HepG2 (cell line): ENCODE measurements around the gene PUS1. TPM values are rescaled to one million over a fixed set of nuclear protein-coding genes. Genes with fewer than 3 reads are reported as not detected.

Experiments
- ARHGAP35 ChIP-seq: sonication (generic); formaldehyde crosslinking; IDR thresholded peaks from 2 replicates; pipeline ENCODE4 v1.9.0; 2022; ENCODE audit warnings: mild to moderate bottlenecking, inconsistent platforms, moderate library complexity, missing genetic modification reagents, borderline replicate concordance
- ARNTL ChIP-seq: sonication (generic); formaldehyde crosslinking; IDR thresholded peaks from 2 replicates; pipeline ENCODE4 v1.4.0; 2020; ENCODE audit warnings: mild to moderate bottlenecking, missing genetic modification reagents
- BORCS8-MEF2B ChIP-seq: sonication (generic); formaldehyde crosslinking; IDR thresholded peaks from 2 replicates; pipeline ENCODE4 v1.8.0; 2022; ENCODE audit warnings: mild to moderate bottlenecking, missing genetic modification reagents
- ELF3 ChIP-seq: IDR thresholded peaks from 2 replicates; pipeline ENCODE4 v1.6.1; 2016; ENCODE audit warnings: missing genetic modification reagents, missing compliant biosample characterization
- HDAC1 ChIP-seq: sonication (generic); formaldehyde crosslinking; IDR thresholded peaks from 2 replicates; pipeline ENCODE4 v1.5.1; 2020; ENCODE audit warnings: mild to moderate bottlenecking, missing genetic modification reagents
- HNF4G ChIP-seq, 2 experiments: sonication (generic) in 1 of 2; formaldehyde crosslinking in 1 of 2; IDR thresholded peaks; 2 replicates each; pipeline versions ENCODE4 v1.4.0 to v1.6.1; 2011 to 2020; ENCODE audit warnings: borderline replicate concordance in 2 of 2, low read depth in 2 of 2, mild to moderate bottlenecking in 2 of 2, low read length in 1 of 2, missing genetic modification reagents in 1 of 2, moderate library complexity in 1 of 2
- LBX2 ChIP-seq: sonication (generic); formaldehyde crosslinking; IDR thresholded peaks from 2 replicates; pipeline ENCODE4 v1.5.0; 2020; ENCODE audit warnings: missing genetic modification reagents, mild to moderate bottlenecking, borderline replicate concordance
- NFRKB ChIP-seq: fragments of 450-650 bp; IDR thresholded peaks from 2 replicates; pipeline ENCODE4 v1.6.1; 2017
- NR2C2 ChIP-seq: sonication (generic); formaldehyde crosslinking; IDR thresholded peaks from 2 replicates; pipeline ENCODE4 v1.4.0; 2020; ENCODE audit warnings: missing genetic modification reagents, mild to moderate bottlenecking, moderate library complexity, borderline replicate concordance
- PAWR ChIP-seq: sonication (generic); formaldehyde crosslinking; IDR thresholded peaks from 2 replicates; pipeline ENCODE4 v1.4.0; 2020; ENCODE audit warnings: missing genetic modification reagents, mild to moderate bottlenecking, borderline replicate concordance
- POLR2A ChIP-seq, 2 experiments: IDR thresholded peaks; 2 replicates each; pipeline ENCODE4 v1.6.1; 2011; ENCODE audit warnings: low read depth in 2 of 2, low read length in 2 of 2, mild to moderate bottlenecking in 1 of 2, moderate library complexity in 1 of 2; ENCODE audit not compliant: insufficient read depth in 1 of 2
- POLR2AphosphoS5 ChIP-seq: IDR thresholded peaks from 2 replicates; pipeline ENCODE4 v1.6.1; 2012; ENCODE audit warnings: low read depth, low read length
- RBM39 ChIP-seq: fragments of 200-400 bp; formaldehyde crosslinking; IDR thresholded peaks from one replicate; pipeline ENCODE4 v1.6.1; 2018; ENCODE audit warnings: antibody characterized with exemption, mild to moderate bottlenecking, low read depth, low read length; ENCODE audit not compliant: poor library complexity, severe bottlenecking
- SALL1 ChIP-seq: sonication (generic); formaldehyde crosslinking; IDR thresholded peaks from 2 replicates; pipeline ENCODE4 v1.8.0; 2022; ENCODE audit warnings: mild to moderate bottlenecking, missing genetic modification reagents
- SRF ChIP-seq: IDR thresholded peaks from 2 replicates; pipeline ENCODE4 v1.6.1; 2011; ENCODE audit warnings: mild to moderate bottlenecking, low read depth, low read length, moderate library complexity
- ZMAT3 ChIP-seq: sonication (generic); formaldehyde crosslinking; conservative IDR thresholded peaks from 2 replicates; pipeline ENCODE4 v1.7.0; 2021; ENCODE audit warnings: missing genetic modification reagents
- ZNF121 ChIP-seq: sonication (generic); formaldehyde crosslinking; IDR thresholded peaks from 2 replicates; pipeline ENCODE4 v1.5.0; 2020; ENCODE audit warnings: mild to moderate bottlenecking, missing genetic modification reagents
- ZNF160 ChIP-seq: sonication (generic); formaldehyde crosslinking; IDR thresholded peaks from 2 replicates; pipeline ENCODE4 v1.8.0; 2022; ENCODE audit warnings: mild to moderate bottlenecking, inconsistent platforms, missing genetic modification reagents
- ZNF274 ChIP-seq: sonication (generic); formaldehyde crosslinking; IDR thresholded peaks from 2 replicates; pipeline ENCODE4 v1.5.1; 2020; ENCODE audit warnings: mild to moderate bottlenecking, missing genetic modification reagents
- ZNF335 ChIP-seq: sonication (generic); formaldehyde crosslinking; IDR thresholded peaks from 2 replicates; pipeline ENCODE4 v1.4.0; 2020; ENCODE audit warnings: missing genetic modification reagents
- ZNF713 ChIP-seq: sonication (generic); formaldehyde crosslinking; IDR thresholded peaks from 2 replicates; pipeline ENCODE4 v1.4.0; 2020; ENCODE audit warnings: mild to moderate bottlenecking, missing genetic modification reagents
- polyA plus RNA-seq, 8 experiments: library from polyadenylated mRNA; depleted of rRNA in 3 of 8; stranded (reverse) in 7 of 8; unstranded in 1 of 8; fragments of >200 nt; fragmentation: Illumina TruSeq in 4 of 8; extraction: Trizol in 4 of 8; gene quantifications; 2 replicates each; pipeline versions ENCODE4 v1.2.1 to v1.2.3, GENCODE V29; 2011 to 2016; ENCODE audit warnings: low read depth in 4 of 8, missing spikeins in 1 of 8, mixed read lengths in 1 of 8; ENCODE audit not compliant: insufficient read depth in 1 of 8
- total RNA-seq, 5 experiments: library from RNA; depleted of rRNA; stranded (reverse); fragments of >200 nt; fragmentation: Illumina TruSeq; extraction: Trizol; gene quantifications; 2 replicates each; pipeline ENCODE4 v1.2.3, GENCODE V29; 2016; ENCODE audit warnings: low read depth in 1 of 5
- TF ChIP-seq, protein P1 (sequence below): sonication (generic); formaldehyde crosslinking; IDR thresholded peaks from 2 replicates; pipeline ENCODE4 v1.5.1; 2020; ENCODE audit warnings: missing genetic modification reagents, mild to moderate bottlenecking, borderline replicate concordance
- TF ChIP-seq, protein P2 (sequence below): sonication (generic); formaldehyde crosslinking; conservative IDR thresholded peaks from 2 replicates; pipeline ENCODE4 v1.4.0; 2020; ENCODE audit warnings: mild to moderate bottlenecking, missing genetic modification reagents, moderate library complexity
- TF ChIP-seq, protein P3 (sequence below): IDR thresholded peaks from 2 replicates; pipeline ENCODE4 v1.6.1; 2016; ENCODE audit warnings: low read depth, borderline replicate concordance

Gene PUS1
- total and polyA plus RNA-seq, 2 of the 13 experiments (the other 11 are each of a cell fraction or from before 2014, with no cell fraction given): 19.2 to 24.7 TPM

DNA sequence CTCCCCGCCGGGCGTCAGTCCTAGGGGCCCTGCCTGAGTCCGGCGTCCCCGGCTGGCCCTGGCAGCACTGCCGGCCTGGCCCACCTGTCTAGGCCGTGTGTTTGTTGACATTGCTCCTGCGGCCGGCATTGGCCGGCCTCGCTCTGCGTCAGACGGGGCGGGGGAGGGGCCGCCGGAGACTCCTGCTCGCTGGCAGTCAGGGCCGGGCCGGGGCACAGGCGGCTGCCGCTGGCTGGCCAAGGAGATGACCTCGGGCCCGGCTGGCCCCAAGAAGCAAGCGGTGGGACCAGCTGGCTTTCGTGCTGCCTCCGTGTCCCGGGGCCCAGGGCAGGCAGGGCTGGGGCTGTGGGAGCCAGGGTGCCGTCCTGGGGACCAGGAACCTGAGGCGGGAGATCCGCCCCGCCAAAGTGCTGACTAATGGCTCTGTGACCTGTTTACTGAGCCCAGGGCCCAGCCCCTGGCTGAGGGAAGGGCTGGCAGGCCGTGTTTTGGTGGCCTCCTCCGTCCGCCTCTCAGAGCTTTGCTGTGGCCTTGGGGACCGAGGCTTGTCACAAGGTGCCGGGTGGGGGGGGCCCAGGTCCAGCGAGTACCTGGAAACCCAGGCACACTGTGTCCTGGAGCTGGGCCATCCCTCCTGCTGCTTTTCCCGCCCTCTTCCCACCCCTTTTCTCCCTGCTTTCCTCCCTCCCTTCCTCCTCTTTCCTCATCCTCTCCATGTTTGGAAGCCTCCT, 32.8 kb upstream of the PUS1 start (continued):
- no peak for TF ChIP-seq HNF4G (IDR thresholded peaks at IDR 0.05; ENCODE audit: borderline replicate concordance, low read depth, low read length)
- TF ChIP-seq HNF4G (CRISPR knock-in tag; IDR thresholded peaks at IDR 0.05; ENCODE audit: borderline replicate concordance, low read depth): no peak
- no peak for TF ChIP-seq ARHGAP35 (CRISPR knock-in tag)
- TF ChIP-seq ZNF713: no peak
- TF ChIP-seq LBX2 (CRISPR knock-in tag): 0 out of 2 replicates have a peak, but pooled peaks have one; percentile 51
- peak; percentile 74 for TF ChIP-seq ARNTL (CRISPR knock-in tag)
- peak; percentile 76; the same call in 1 of the 2 replicates for TF ChIP-seq BORCS8-MEF2B (CRISPR knock-in tag)
- TF ChIP-seq ZMAT3 (CRISPR knock-in tag): peak; percentile 8; the same call in 1 of the 2 replicates
- TF ChIP-seq SRF: no peak
- peak; percentile 32 for TF ChIP-seq ELF3
- peak; percentile 95 for TF ChIP-seq HDAC1 (CRISPR knock-in tag)
- TF ChIP-seq, protein P1, sequence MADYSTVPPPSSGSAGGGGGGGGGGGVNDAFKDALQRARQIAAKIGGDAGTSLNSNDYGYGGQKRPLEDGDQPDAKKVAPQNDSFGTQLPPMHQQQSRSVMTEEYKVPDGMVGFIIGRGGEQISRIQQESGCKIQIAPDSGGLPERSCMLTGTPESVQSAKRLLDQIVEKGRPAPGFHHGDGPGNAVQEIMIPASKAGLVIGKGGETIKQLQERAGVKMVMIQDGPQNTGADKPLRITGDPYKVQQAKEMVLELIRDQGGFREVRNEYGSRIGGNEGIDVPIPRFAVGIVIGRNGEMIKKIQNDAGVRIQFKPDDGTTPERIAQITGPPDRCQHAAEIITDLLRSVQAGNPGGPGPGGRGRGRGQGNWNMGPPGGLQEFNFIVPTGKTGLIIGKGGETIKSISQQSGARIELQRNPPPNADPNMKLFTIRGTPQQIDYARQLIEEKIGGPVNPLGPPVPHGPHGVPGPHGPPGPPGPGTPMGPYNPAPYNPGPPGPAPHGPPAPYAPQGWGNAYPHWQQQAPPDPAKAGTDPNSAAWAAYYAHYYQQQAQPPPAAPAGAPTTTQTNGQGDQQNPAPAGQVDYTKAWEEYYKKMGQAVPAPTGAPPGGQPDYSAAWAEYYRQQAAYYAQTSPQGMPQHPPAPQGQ: no peak
- no peak for TF ChIP-seq NFRKB
- peak; percentile 51 to 77; a peak in 3 of 4 replicates for TF ChIP-seq POLR2A (IDR thresholded peaks at IDR 0.05; ENCODE audit: insufficient read depth in 1 of 2, low read depth in 2 of 2, low read length in 2 of 2)
- TF ChIP-seq RBM39: peak; percentile 90
- TF ChIP-seq ZNF160: no peak
- no peak for TF ChIP-seq PAWR (CRISPR knock-in tag)
- TF ChIP-seq ZNF121: peak; percentile 79
- 0 out of 2 replicates have a peak, but pooled peaks have one; percentile 18 for TF ChIP-seq ZNF274 (CRISPR knock-in tag)
- peak; percentile 20; the same call in 1 of the 2 replicates for TF ChIP-seq NR2C2 (CRISPR knock-in tag)
- TF ChIP-seq, protein P2, sequence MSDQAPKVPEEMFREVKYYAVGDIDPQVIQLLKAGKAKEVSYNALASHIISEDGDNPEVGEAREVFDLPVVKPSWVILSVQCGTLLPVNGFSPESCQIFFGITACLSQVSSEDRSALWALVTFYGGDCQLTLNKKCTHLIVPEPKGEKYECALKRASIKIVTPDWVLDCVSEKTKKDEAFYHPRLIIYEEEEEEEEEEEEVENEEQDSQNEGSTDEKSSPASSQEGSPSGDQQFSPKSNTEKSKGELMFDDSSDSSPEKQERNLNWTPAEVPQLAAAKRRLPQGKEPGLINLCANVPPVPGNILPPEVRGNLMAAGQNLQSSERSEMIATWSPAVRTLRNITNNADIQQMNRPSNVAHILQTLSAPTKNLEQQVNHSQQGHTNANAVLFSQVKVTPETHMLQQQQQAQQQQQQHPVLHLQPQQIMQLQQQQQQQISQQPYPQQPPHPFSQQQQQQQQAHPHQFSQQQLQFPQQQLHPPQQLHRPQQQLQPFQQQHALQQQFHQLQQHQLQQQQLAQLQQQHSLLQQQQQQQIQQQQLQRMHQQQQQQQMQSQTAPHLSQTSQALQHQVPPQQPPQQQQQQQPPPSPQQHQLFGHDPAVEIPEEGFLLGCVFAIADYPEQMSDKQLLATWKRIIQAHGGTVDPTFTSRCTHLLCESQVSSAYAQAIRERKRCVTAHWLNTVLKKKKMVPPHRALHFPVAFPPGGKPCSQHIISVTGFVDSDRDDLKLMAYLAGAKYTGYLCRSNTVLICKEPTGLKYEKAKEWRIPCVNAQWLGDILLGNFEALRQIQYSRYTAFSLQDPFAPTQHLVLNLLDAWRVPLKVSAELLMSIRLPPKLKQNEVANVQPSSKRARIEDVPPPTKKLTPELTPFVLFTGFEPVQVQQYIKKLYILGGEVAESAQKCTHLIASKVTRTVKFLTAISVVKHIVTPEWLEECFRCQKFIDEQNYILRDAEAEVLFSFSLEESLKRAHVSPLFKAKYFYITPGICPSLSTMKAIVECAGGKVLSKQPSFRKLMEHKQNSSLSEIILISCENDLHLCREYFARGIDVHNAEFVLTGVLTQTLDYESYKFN: peak; percentile 65
- TF ChIP-seq ZNF335 (CRISPR knock-in tag): 0 out of 2 replicates have a peak, but pooled peaks have one; percentile 20
- peak; percentile 78 for TF ChIP-seq SALL1 (CRISPR knock-in tag)
- TF ChIP-seq, protein P3, sequence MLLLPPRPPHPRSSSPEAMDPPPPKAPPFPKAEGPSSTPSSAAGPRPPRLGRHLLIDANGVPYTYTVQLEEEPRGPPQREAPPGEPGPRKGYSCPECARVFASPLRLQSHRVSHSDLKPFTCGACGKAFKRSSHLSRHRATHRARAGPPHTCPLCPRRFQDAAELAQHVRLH (CRISPR knock-in tag): peak; percentile 53; the same call in 1 of the 2 replicates
- peak; percentile 23; the same call in 1 of the 2 replicates for TF ChIP-seq POLR2AphosphoS5
